Type B pancreatic cell (in vitro differentiated cells): Measurements from ENCODE around the gene CNPY4. TPM values are rescaled to one million over a fixed set of nuclear protein-coding genes. Genes with fewer than 3 reads are reported as not detected.

Source experiments
- DNase-seq: peaks from one replicate; pipeline ENCODE4 v3.0.0; 2021; ENCODE audit warnings: mixed read lengths; ENCODE audit not compliant: unreplicated experiment; ENCODE audit errors: extremely low spot score
- H3K27ac Mint-ChIP-seq: 2 replicates; pipeline ENCODE4 v1.8.0; 2021; ENCODE audit warnings: mild to moderate bottlenecking, mixed read lengths
- H3K27me3 Mint-ChIP-seq: 2 replicates; pipeline ENCODE4 v1.8.0; 2021; ENCODE audit warnings: mixed read lengths
- H3K36me3 Mint-ChIP-seq: 2 replicates; pipeline ENCODE4 v1.8.0; 2021; ENCODE audit warnings: mixed read lengths
- H3K4me1 Mint-ChIP-seq: one replicate; pipeline ENCODE4 v1.8.0; 2021; ENCODE audit warnings: mixed read lengths; ENCODE audit not compliant: unreplicated experiment
- H3K4me3 Mint-ChIP-seq: 2 replicates; pipeline ENCODE4 v1.8.0; 2021; ENCODE audit warnings: mild to moderate bottlenecking, mixed read lengths
- H3K9me3 Mint-ChIP-seq: 2 replicates; pipeline ENCODE4 v1.8.0; 2021; ENCODE audit warnings: mixed read lengths
- CTCF ChIP-seq: fragments of 200-600 bp; sonication (generic); conservative IDR thresholded peaks from 2 replicates; pipeline ENCODE4 v1.5.0; 2021; ENCODE audit warnings: antibody characterized with exemption, mild to moderate bottlenecking
- total RNA-seq: library from RNA; stranded (reverse); gene quantifications from 2 replicates; pipeline ENCODE4 v1.2.1, GENCODE V29; 2021; ENCODE audit warnings: low replicate concordance

The CNPY4 gene
- total RNA-seq, 1 donor from 2014 or later, result 36.0 TPM

- peaks cover 12% of the 10 kb centered on the region for H3K36me3 Mint-ChIP-seq
- no peaks in the 10 kb centered on the region for H3K9me3 Mint-ChIP-seq
- DNase-seq, result no peak
- no peaks in the 10 kb centered on the region for H3K4me1 Mint-ChIP-seq
- no peak overlapping the region for H3K4me3 Mint-ChIP-seq
- TF ChIP-seq CTCF, result no peak
- no peaks in the 10 kb centered on the region for H3K27me3 Mint-ChIP-seq
- H3K27ac Mint-ChIP-seq, result no peak overlapping the region
Measured at GRCh38 chr7:100111914-100112313, 7.5 kb upstream of the CNPY4 start.

- H3K27me3 Mint-ChIP-seq, result no peaks in the 10 kb centered on the region
- no peaks in the 10 kb centered on the region for H3K9me3 Mint-ChIP-seq
- no peak overlapping the region for H3K4me3 Mint-ChIP-seq
- H3K4me1 Mint-ChIP-seq, result no peaks in the 10 kb centered on the region
- TF ChIP-seq CTCF, result no peak
- no peak overlapping the region for H3K27ac Mint-ChIP-seq
- DNase-seq, result no peak
- H3K36me3 Mint-ChIP-seq, result peaks cover 15% of the 10 kb centered on the region
Measured at GRCh38 chr7:100115026-100115425, 4.4 kb upstream of the CNPY4 start.

GRCh38 chr7:100118388-100119071, 904 bp upstream of the CNPY4 start:
- no peaks in the 10 kb centered on the region for H3K9me3 Mint-ChIP-seq
- H3K27ac Mint-ChIP-seq, result peak overlapping the region; percentile 99
- H3K4me3 Mint-ChIP-seq, result peak overlapping the region; percentile 95
- no peak for TF ChIP-seq CTCF
- DNase-seq, result no peak
- H3K4me1 Mint-ChIP-seq, result peaks cover 7% of the 10 kb centered on the region
- H3K36me3 Mint-ChIP-seq, result peaks cover 12% of the 10 kb centered on the region
- H3K27me3 Mint-ChIP-seq, result no peaks in the 10 kb centered on the region

- Mint-ChIP-seq H3K27ac (peak overlapping the region; percentile 99), H3K27me3 (no peaks in the 10 kb centered on the region), H3K36me3 (peaks cover 12% of the 10 kb centered on the region), H3K9me3 (no peaks in the 10 kb centered on the region), H3K4me3 (peak overlapping the region; percentile 95), H3K4me1 (peaks cover 13% of the 10 kb centered on the region)
- TF ChIP-seq CTCF, result no peak
- DNase-seq, result no peak
Measured at GRCh38 chr7:100119970-100120732, 717 bp downstream of the CNPY4 start.

- H3K4me1 Mint-ChIP-seq, result peaks cover 13% of the 10 kb centered on the region
- peaks cover 12% of the 10 kb centered on the region for H3K36me3 Mint-ChIP-seq
Measured at GRCh38 chr7:100120733-100121036, 1.3 kb downstream of the CNPY4 start.

More at GRCh38 chr7:100120733-100121036, 1.3 kb downstream of the CNPY4 start:
- Mint-ChIP-seq H3K9me3 (no peaks in the 10 kb centered on the region), H3K27me3 (no peaks in the 10 kb centered on the region), H3K27ac (peak overlapping the region; percentile 99), H3K4me3 (peak overlapping the region; percentile 95)
- no peak for DNase-seq
- TF ChIP-seq CTCF, result no peak
